GM12801 (cell line): ENCODE measurements around the gene TBX15.

Experiments
- TF ChIP-seq, protein P1 (sequence below): IDR thresholded peaks from one replicate; pipeline ENCODE4 v1.5.1; 2011; ENCODE audit warnings: control low read depth; ENCODE audit not compliant: insufficient read length; ENCODE audit errors: extremely low read depth

Gene TBX15

DNA sequence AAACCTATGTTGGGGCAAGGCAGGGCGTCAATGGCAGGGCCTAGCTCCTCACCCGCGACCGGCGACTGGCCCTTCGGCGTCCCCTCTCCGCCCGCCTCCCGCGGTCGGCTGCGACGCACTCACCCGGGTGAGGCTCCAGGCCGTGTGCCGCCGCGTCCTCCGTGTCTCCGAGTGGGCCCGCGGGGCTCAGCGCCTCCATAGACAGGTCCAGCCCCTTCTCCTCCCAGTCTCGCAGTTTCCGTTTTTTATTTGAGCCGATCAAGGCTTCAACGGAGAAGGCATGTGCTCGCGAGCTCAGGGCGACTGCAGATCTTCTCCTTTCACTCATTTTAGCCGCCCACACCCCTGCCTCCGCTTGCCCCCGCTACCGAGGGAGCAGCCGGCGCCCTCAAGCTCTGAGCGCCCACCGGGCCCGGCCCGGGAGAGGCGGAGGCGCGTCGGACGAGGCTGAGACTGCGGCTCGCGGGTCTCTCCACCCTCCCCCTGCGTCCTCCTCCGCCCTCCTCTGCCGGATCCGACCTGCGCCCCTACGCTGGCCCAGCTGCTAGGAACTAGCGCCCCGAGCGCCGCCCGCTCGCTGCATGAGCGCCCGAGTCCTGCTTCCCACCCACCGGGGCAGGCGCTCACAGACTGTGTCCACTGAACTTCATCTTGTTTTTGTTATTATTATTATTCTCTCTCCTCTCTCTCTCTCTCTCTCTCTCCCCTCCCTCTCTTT is 516 bp downstream of the TBX15 start:
- TF ChIP-seq, protein P1, sequence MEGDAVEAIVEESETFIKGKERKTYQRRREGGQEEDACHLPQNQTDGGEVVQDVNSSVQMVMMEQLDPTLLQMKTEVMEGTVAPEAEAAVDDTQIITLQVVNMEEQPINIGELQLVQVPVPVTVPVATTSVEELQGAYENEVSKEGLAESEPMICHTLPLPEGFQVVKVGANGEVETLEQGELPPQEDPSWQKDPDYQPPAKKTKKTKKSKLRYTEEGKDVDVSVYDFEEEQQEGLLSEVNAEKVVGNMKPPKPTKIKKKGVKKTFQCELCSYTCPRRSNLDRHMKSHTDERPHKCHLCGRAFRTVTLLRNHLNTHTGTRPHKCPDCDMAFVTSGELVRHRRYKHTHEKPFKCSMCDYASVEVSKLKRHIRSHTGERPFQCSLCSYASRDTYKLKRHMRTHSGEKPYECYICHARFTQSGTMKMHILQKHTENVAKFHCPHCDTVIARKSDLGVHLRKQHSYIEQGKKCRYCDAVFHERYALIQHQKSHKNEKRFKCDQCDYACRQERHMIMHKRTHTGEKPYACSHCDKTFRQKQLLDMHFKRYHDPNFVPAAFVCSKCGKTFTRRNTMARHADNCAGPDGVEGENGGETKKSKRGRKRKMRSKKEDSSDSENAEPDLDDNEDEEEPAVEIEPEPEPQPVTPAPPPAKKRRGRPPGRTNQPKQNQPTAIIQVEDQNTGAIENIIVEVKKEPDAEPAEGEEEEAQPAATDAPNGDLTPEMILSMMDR = no peak

DNA sequence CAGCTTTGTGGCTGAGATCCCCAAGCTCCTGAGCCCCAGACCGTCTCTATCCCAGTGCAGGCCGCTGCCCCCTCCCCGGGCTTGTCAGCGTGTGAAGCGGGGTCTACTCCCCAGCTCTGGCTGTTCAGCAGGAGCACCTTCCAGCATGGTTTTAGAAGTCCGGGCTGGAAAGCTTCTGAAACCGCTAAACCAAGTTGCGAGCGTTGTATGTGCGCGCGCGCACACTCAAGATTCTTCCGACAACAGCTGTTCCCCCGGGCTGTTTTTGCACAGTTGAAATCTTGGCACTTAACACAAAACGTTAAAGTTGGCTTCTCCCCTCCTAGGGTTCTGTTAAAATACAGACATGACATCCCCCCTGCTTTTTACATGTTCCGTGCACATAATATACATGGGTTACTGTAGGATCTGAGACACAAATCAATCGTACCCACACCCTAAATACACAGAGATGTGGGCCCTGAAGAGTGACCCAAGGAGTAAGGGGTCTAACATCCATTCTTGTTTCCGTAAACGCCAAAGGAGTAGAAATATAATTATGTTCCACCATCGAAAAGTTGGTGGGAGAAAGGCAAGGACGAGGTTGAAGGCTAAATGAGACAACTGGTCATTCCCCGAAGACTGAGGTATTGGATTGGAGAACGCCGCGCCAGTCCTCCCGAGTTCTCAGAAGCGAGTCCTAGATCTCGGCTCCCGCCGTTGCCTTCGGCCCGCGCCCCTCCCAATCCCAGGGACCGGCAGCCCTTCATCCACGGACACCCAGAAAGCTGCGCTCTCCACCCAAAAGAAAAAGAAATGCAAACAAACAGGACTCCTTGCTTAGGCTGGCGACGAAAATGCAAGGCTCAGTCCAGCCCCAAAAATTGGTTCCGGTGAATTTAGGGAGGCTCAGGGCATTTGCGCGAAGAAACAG is 1.3 kb downstream of the TBX15 start:
- TF ChIP-seq, protein P1 = no peak

DNA sequence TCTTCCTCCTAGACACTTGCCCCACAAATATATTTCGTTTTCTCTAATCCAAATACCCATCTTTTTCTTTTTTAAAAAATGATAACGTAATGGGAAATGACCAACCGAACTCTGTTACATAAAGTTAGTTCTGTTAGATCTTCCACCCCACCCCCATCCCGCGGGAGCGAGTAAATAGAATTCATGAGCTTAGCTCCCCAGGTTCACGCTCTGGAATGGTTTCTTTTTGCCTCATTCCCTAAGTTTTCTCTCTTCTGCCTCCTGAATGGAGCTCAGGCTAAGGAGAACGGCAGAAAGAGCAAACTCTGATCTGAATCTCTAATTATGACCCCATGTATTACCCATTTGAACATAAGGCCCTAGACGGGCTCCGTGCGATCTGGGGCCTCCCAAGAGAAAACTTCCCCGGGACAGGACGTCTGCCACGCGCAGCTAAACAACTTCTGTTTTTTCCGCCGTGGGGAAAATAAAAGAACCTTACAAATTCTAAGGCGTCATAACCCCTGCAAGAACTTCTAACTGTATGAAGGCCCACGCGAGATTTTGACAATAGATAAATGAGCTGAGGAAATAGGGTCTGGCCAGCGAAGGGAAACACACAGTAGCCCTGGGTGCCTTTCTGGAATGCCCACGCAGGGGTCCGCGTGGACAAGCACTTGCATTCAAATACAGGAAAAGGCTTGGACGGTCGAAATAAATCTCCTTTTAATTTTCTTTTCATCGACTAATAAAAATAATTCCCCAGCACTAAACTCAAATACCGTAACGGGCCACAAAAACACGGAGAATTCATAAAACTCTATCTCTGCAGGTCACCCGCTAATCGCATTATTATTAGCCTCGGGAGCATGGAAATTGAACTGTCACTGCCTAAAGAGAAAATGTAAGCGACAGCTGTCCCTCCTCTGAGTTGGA is 2.2 kb downstream of the TBX15 start:
- TF ChIP-seq, protein P1 = no peak

DNA sequence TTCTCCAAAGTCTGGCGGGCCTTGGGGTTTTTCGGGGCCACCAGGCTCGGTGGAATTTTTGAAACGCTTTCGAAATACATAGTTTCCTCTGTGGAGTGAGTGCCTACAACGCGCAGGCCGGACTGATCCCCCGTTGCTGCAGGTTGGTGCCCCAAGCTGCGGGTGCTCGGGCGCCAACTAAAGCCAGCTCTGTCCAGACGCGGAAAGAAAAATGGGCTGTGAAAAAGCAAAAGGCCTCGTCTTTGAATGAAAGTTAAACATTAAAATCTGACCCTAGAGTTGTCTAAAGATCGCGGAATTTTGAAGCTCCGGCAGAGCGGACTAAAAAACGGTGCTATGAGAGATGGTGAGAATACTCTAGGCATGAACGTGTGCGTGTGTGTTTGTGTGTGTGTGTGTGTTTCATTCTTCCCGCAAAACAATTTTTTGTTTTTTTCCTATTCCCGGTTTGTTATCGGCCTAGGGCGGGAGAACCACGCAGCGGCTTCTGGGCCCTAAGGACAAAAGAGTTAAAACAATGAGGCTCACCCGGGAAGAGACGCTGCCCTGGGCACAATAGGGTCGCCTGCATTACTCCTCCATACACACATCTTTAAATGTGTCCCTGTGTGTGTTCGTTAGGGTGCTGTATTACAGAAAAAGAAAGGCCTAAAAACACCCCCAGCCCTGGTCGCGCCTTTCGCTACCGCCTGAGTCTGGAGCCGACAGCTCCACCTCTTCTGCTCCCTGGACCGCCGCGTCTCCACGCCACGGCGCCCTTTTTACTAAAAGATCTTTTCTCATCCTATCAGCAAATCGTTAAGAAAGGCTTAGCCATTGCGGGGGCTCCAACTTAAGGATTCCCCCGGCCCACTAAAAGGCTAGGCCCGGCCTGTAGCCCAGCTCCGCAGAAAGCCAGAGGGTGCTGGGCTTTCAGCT is 3.2 kb downstream of the TBX15 start:
- TF ChIP-seq, protein P1 = no peak

DNA sequence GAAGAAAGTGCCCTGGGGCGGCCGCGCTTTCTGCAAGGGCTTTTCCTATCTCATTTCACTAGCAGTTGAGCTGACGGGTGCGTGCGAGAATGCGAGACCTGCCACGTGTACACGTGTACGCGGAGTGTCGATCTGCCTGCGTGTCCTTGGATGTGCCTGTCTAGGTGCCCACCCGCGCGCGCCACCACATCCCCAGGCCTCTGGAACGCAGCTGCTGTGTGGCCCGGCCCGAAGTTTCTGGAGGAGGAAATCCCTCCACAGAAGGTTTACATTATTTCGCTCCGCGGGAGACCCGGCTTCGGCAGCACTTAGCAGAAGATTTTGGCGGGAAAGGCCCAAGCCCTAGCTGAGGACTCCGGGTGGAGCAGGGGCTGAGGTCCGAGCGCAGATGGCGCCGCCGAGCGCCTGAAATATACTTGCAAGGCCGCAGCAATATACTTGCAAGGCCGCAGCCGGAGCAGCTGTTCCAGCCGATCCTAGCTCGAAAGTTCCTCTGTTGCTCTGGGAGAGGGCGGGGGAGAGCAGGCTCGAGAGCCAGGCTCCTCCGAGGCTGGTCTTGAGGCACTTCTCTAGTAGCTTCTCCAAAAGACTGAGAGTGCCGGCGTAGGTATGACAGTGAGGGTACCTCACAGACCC is 3.9 kb downstream of the TBX15 start:
- TF ChIP-seq, protein P1 = no peak

DNA sequence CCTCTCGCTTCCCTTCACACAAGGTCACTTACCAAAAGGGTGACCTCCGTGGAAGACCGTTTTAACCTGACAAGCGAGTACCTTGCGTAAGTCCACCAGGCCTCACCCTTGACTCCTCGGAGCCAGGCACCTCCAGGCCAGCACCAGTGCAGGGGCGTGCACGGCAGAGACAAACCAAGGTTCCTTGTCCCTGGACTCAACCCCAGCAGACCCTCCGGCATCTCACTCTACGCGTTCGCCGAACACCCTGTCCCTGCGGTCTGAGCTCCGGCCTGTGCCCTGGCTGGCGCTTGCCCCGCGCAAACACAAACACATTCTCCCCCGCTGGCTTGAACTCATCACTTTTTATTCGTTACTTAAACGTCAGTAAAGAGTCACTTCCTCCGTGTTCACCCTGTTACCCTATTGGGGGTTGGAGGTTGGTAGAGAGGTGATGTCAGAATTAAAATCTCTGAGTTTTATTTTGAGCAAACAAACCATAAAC is 4.5 kb downstream of the TBX15 start:
- TF ChIP-seq, protein P1 = no peak
